Activated CD8-positive, alpha-beta T cell treated with anti-CD3 and anti-CD28 coated beads for 36 hours (primary cell): ENCODE results near the gene INHBE. TPM values are rescaled to one million over a fixed set of nuclear protein-coding genes. Genes with fewer than 3 reads are reported as not detected.

Experiments used
- ATAC-seq: fragments of 200-7000 bp; cut with Tn5 transposase; one replicate; pipeline ENCODE4 v1.10.0; 2021; ENCODE audit warnings: mild to moderate bottlenecking, moderate library complexity
- CTCF ChIA-PET: fragments of 350-600 bp; sonication (Branson Sonifier 250); formaldehyde crosslinking; loops from one replicate; lab custom pipeline; 2021; ENCODE audit warnings: antibody characterized with exemption; lab: Charles Lee
- POLR2A ChIA-PET: fragments of 350-600 bp; sonication (Branson Sonifier 250); formaldehyde crosslinking; loops from one replicate; lab custom pipeline; 2021; ENCODE audit warnings: antibody characterized with exemption; lab: Charles Lee
- DNase-seq: peaks from one replicate; pipeline ENCODE4 v3.0.0-alpha.2; 2020
- H3K27ac Mint-ChIP-seq: one replicate; pipeline ENCODE4 v1.8.0; 2021; ENCODE audit warnings: mild to moderate bottlenecking, mixed read lengths
- H3K27me3 Mint-ChIP-seq: one replicate; pipeline ENCODE4 v1.8.0; 2021; ENCODE audit warnings: mixed read lengths
- H3K36me3 Mint-ChIP-seq: one replicate; pipeline ENCODE4 v1.8.0; 2021; ENCODE audit warnings: low read depth, mixed read lengths
- H3K4me1 Mint-ChIP-seq: one replicate; pipeline ENCODE4 v1.8.0; 2021; ENCODE audit warnings: low read depth, mixed read lengths
- H3K4me3 Mint-ChIP-seq: one replicate; pipeline ENCODE4 v1.8.0; 2021; ENCODE audit warnings: mild to moderate bottlenecking, moderate library complexity, mixed read lengths
- H3K9me3 Mint-ChIP-seq: one replicate; pipeline ENCODE4 v1.8.0; 2021; ENCODE audit warnings: mixed read lengths
- CTCF ChIP-seq: fragments of 200-600 bp; IDR thresholded peaks from one replicate; pipeline ENCODE4 v1.8.0; 2022; ENCODE audit warnings: antibody characterized with exemption, mild to moderate bottlenecking
- intact Hi-C: fragments of 100-400 bp; cut with micrococcal nuclease; formaldehyde crosslinking; loops from one replicate; pipeline ENCODE4 v1.10.0; 2022
- total RNA-seq, 2 experiments: library from RNA; stranded (reverse); gene quantifications; one replicate each; pipeline ENCODE4 v1.2.3, GENCODE V29; 2021

The INHBE gene
- total RNA-seq, 2 experiments from 2014 or later, result 1.7 to 2.3 TPM

GRCh38 chr12:57471661-57472060 lies 16.6 kb downstream of the INHBE start:
- no peak for TF ChIP-seq CTCF
- no peak for ATAC-seq
- no peaks in the 10 kb centered on the region for H3K9me3 Mint-ChIP-seq
- peaks cover 27% of the 10 kb centered on the region for H3K4me1 Mint-ChIP-seq
- ChIA-PET POLR2A (interaction anchor here (1.0 to 1.6 kb wide), 6 partner anchors 9 to 47 kb away, joined by 3 to 8 read pairs (median 4); no protein-coding TSS in a partner anchor), CTCF (interaction anchor here (1.0 to 1.9 kb wide), 4 partner anchors 9 to 224 kb away, joined by 3 to 11 read pairs (median 4); partner anchors contain the start of gene INHBE)
- H3K27me3 Mint-ChIP-seq, result no peaks in the 10 kb centered on the region
- H3K36me3 Mint-ChIP-seq, result peaks cover 53% of the 10 kb centered on the region
- H3K4me3 Mint-ChIP-seq, result no peak overlapping the region
- intact Hi-C loops, result no loop called here
- no peak overlapping the region for H3K27ac Mint-ChIP-seq
- DNase-seq, result no peak

GRCh38 chr12:57472391-57472790 lies 17.3 kb downstream of the INHBE start:
- Mint-ChIP-seq H3K27ac (no peak overlapping the region), H3K4me1 (peaks cover 27% of the 10 kb centered on the region), H3K36me3 (peaks cover 56% of the 10 kb centered on the region), H3K27me3 (no peaks in the 10 kb centered on the region), H3K4me3 (no peak overlapping the region), H3K9me3 (no peaks in the 10 kb centered on the region)
- intact Hi-C loops, result no loop called here
- ChIA-PET POLR2A (interaction anchor here (1.1 to 1.6 kb wide), 4 partner anchors 10 to 38 kb away, joined by 3 to 8 read pairs (median 4); no protein-coding TSS in a partner anchor), CTCF (interaction anchor here (1.2 to 1.9 kb wide), 3 partner anchors 10 to 17 kb away, joined by 3 to 11 read pairs (median 4); partner anchors contain the start of gene INHBE)
- DNase-seq (no peak), ATAC-seq (no peak)
- TF ChIP-seq CTCF, result no peak

- H3K36me3 Mint-ChIP-seq, result peaks cover 54% of the 10 kb centered on the region
- intact Hi-C loops, result no loop called here
Measured at GRCh38 chr12:57473392-57473791, 18.3 kb downstream of the INHBE start.

GRCh38 chr12:57473886-57474285 lies 18.8 kb downstream of the INHBE start:
- Mint-ChIP-seq H3K4me1 (peaks cover 35% of the 10 kb centered on the region), H3K9me3 (no peaks in the 10 kb centered on the region), H3K36me3 (peaks cover 56% of the 10 kb centered on the region), H3K27me3 (no peaks in the 10 kb centered on the region), H3K27ac (peak overlapping the region; percentile 32), H3K4me3 (peak overlapping the region; percentile 43)
- intact Hi-C loops, result no loop called here
- CTCF ChIA-PET, result interaction anchor here (0.9 to 9.9 kb wide), 4 partner anchors 9 to 109 kb away, joined by 3 to 152 read pairs (median 5); partner anchors contain the start of gene GLI1
- ATAC-seq (no peak), DNase-seq (no peak)
- TF ChIP-seq CTCF, result no peak
- POLR2A ChIA-PET, result interaction anchor here (0.7 to 4.5 kb wide), 5 partner anchors 8 to 43 kb away, joined by 3 to 31 read pairs (median 11); partner anchors contain the start of gene MARS1

More at GRCh38 chr12:57473392-57473791, 18.3 kb downstream of the INHBE start:
- POLR2A ChIA-PET, result interaction anchor here (2.8 to 4.5 kb wide), 2 partner anchors 8 to 11 kb away, joined by 15 to 31 read pairs; no protein-coding TSS in a partner anchor
- DNase-seq (no peak), ATAC-seq (no peak)
- peaks cover 30% of the 10 kb centered on the region for H3K4me1 Mint-ChIP-seq
- H3K9me3 Mint-ChIP-seq, result no peaks in the 10 kb centered on the region
- CTCF ChIA-PET, result interaction anchor here (9.9 kb wide), 1 partner anchor 13 kb away, joined by 152 read pairs; the partner anchor contains the start of gene GLI1
- no peak overlapping the region for H3K4me3 Mint-ChIP-seq
- H3K27me3 Mint-ChIP-seq, result no peaks in the 10 kb centered on the region
- H3K27ac Mint-ChIP-seq, result no peak overlapping the region
- TF ChIP-seq CTCF, result no peak

- peak overlapping the region; percentile 43 for H3K4me3 Mint-ChIP-seq
- no peaks in the 10 kb centered on the region for H3K27me3 Mint-ChIP-seq
- intact Hi-C loops, result no loop called here
- CTCF ChIA-PET, result interaction anchor here (0.9 to 9.9 kb wide), 5 partner anchors 9 to 108 kb away, joined by 3 to 152 read pairs (median 5); partner anchors contain the start of genes GLI1 and MARS1
- peaks cover 53% of the 10 kb centered on the region for H3K36me3 Mint-ChIP-seq
- DNase-seq (no peak), ATAC-seq (no peak)
- POLR2A ChIA-PET, result interaction anchor here (0.7 to 4.5 kb wide), 7 partner anchors 9 to 42 kb away, joined by 3 to 31 read pairs (median 8); partner anchors contain the start of genes GLI1 and MARS1
- H3K4me1 Mint-ChIP-seq, result peaks cover 39% of the 10 kb centered on the region
- peak overlapping the region; percentile 32 for H3K27ac Mint-ChIP-seq
- no peaks in the 10 kb centered on the region for H3K9me3 Mint-ChIP-seq
- TF ChIP-seq CTCF, result no peak
Measured at GRCh38 chr12:57474430-57474829, 19.3 kb downstream of the INHBE start.
